Daoy (cell line): Measurements from ENCODE around the gene CREG2. TPM values are rescaled to one million over a fixed set of nuclear protein-coding genes. Genes with fewer than 3 reads are reported as not detected.

Experiments
- DNase-seq: peaks from one replicate; pipeline ENCODE4 v3.0.0-alpha.2; 2015; ENCODE audit warnings: low read depth
- total RNA-seq: library from RNA; depleted of rRNA; stranded (reverse); fragments of >200 nt; shearing (Covaris generic); gene quantifications from 2 replicates; pipeline ENCODE4 v1.2.3, GENCODE V29; 2014; rRNA removed

The CREG2 gene
- 0.74 and 2.0 TPM in 2 replicates for total RNA-seq

- DNase-seq, result peak; percentile 67
These were observed at the start of gene CREG2 for GRCh38 chr2:101387151-101387834. CREG2 (minus strand) TSS chr2:101387503; CDS start chr2:101387457, 46 bp downstream.

- peak; percentile 48 for DNase-seq
These were observed 47.9 kb upstream of the CREG2 start for GRCh38 chr2:101435001-101435862.

- DNase-seq, result no peak
These were observed 46.2 kb upstream of the CREG2 start for GRCh38 chr2:101433465-101433864.

- DNase-seq, result peak; percentile 56
These were observed 45.3 kb upstream of the CREG2 start for GRCh38 chr2:101432411-101433181.

- no peak for DNase-seq
These were observed 44.2 kb upstream of the CREG2 start for GRCh38 chr2:101431486-101431885.

- no peak for DNase-seq
These were observed 42.9 kb upstream of the CREG2 start for GRCh38 chr2:101430156-101430555.

- no peak for DNase-seq
These were observed 42.1 kb upstream of the CREG2 start for GRCh38 chr2:101429453-101429852.

- DNase-seq, result no peak
These were observed 41.3 kb upstream of the CREG2 start for GRCh38 chr2:101428422-101429176.

GRCh38 chr2:101427743-101428142 lies 40.4 kb upstream of the CREG2 start:
- no peak for DNase-seq

GRCh38 chr2:101427240-101427639 lies 39.9 kb upstream of the CREG2 start:
- DNase-seq, result no peak

GRCh38 chr2:101426822-101427221 lies 39.5 kb upstream of the CREG2 start:
- DNase-seq, result no peak

- no peak for DNase-seq
These were observed 33.3 kb upstream of the CREG2 start for GRCh38 chr2:101420623-101421022.

- peak; percentile 59 for DNase-seq
These were observed 31.9 kb upstream of the CREG2 start for GRCh38 chr2:101419096-101419663.

- DNase-seq, result no peak
These were observed 31.3 kb upstream of the CREG2 start for GRCh38 chr2:101418460-101419095.

- DNase-seq, result no peak
These were observed 29.3 kb upstream of the CREG2 start for GRCh38 chr2:101416609-101417008.

GRCh38 chr2:101415884-101416283 lies 28.6 kb upstream of the CREG2 start:
- no peak for DNase-seq

GRCh38 chr2:101415220-101415619 lies 27.9 kb upstream of the CREG2 start:
- no peak for DNase-seq

- no peak for DNase-seq
These were observed 24.9 kb upstream of the CREG2 start for GRCh38 chr2:101412092-101412694.

- DNase-seq, result no peak
These were observed 23.4 kb upstream of the CREG2 start for GRCh38 chr2:101410746-101411145.

GRCh38 chr2:101410114-101410513 lies 22.8 kb upstream of the CREG2 start:
- no peak for DNase-seq
